NCI-H2107 (cell line): ENCODE data around the gene HEPN1.
"Not testable (repeated sequence)": the region's sequence is repeated elsewhere in the genome, so short reads cannot be mapped to it uniquely, and the experiment has no call there.

Experiments used
- DNase-seq: peaks from one replicate; lab custom pipeline; 2025; lab: John Stamatoyannopoulos, UW

Gene HEPN1

DNA sequence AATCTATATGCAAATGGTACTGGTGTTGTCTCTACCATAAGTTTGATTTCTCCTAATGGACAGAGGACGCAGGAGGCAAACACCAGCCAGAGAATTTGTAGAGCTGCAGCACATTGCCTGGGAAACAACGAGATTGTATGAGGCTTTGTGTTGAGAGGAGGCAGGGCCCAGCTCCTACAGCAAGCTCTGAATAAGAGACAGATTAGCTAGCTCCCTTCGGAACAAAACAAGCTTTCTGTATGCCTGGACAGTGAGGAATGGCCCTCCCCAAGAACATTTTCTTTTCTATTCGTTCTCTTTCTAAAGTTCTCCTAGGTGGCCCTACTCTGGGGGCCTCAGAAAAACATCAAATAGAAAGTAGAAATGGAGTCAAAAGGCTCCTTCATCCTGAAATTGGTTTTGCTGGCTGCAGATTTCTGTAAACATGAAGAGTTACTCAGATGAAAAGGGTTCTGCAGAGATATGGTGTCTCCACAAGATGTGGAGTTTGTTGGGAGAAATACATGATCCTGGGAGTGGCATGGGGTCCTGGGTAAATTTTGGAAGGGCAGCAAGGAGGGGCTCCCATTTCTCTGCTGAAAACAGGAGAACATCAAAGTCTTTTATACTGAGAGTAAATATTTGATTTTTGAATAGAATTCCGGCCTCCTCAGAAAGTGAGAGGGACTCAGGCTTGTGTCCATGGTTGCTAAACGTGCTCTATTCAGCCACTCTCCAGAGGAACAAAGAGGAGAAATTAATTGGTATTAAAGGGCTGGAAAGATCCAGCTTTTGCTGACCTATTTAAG, 23.6 kb downstream of the HEPN1 start:
- no peak for DNase-seq

DNA sequence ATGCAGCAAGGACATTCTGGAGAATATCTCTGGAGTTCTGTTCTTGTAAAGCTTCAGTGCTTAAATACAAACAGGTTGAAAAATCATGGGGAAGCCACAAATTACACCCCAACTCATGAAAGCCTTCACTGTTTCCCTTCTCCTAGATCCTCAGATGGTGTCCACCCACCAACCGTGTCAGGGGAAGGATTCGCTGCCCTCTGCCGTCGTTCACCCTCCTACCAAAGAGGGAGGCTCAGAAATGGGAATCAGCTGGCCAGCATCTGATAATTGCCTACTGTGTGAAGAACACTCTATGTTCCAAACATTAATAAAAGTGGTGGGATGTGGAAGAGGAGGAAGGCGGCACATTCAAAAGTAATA, 24.2 kb downstream of the HEPN1 start:
- DNase-seq: no peak

DNA sequence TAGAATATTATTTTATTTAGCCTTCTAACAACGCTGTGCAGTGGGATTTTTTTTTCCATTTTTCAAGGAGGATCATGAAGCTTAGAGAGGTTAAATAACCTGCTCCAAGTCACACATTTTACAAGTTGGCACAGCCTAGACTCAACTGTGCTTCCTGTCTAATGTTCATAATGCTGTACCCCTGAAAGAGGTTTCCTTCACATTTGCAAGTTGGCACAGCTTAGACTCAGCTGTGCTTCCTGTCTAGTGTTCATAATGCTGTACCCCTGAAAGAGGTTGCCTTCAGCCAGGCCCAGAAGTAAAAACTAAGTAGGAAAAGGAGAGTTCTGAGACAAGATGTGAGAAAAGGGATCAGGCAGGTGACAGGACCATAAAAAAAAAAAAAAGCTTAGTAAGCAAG, 24.7 kb downstream of the HEPN1 start:
- no peak for DNase-seq

DNA sequence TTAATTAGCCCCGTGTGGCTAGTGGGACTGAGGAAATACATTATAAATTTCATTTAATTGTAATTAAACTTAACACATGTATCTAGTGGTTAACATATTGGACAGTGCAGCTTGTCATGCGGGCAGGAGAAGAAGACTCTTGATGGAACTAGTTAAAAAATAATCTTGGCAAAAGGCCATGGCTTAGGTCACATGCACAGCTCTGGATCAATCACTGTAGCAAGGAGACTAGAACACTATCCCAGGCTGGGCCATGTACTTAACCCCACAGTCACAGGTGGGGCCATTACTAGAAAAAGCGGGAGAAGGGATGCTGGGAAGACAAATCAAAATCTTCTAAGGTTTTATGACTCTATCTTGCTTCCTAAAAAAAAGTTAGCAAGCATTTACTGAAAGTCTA, 25.5 kb downstream of the HEPN1 start:
- DNase-seq: no peak

DNA sequence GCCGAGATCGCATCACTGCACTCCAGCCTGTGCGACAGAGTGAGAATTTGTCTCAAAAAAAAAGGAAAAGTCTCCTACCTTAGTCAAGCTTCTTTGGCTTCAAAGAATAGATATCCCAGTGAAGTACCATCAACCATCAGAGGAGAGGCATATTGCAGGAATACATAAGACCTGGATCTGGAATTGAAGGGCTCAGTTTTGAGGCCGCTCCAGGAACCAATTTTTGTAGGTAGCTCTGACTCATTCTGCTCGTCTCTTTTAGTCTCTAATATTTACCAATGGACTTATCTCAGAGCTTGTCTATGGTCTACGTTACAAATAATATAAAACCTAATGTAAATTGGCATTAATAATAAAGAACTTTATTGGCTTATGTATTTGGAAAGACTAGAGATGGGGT, 26.8 kb downstream of the HEPN1 start:
- DNase-seq: no peak

DNA sequence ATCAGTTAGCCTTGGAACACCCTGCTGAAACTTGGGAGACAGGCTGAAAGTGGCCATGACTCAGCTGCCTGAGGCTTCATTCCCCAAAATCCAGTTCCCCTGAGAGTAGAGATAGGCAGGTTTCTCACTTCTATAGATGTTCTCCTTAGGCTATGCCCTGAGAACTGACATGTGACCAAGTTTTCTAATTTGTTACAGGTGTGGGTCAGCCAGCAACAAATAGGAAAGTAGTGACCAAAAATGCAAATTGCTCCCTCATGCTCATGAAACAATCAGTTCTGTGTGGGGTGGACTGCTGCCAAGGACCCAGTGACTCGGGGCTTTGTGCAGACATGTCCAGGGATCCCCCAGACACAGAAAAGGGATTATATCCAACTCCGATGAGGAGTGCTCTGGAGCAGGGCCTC, 27.7 kb downstream of the HEPN1 start:
- DNase-seq: no peak

DNA sequence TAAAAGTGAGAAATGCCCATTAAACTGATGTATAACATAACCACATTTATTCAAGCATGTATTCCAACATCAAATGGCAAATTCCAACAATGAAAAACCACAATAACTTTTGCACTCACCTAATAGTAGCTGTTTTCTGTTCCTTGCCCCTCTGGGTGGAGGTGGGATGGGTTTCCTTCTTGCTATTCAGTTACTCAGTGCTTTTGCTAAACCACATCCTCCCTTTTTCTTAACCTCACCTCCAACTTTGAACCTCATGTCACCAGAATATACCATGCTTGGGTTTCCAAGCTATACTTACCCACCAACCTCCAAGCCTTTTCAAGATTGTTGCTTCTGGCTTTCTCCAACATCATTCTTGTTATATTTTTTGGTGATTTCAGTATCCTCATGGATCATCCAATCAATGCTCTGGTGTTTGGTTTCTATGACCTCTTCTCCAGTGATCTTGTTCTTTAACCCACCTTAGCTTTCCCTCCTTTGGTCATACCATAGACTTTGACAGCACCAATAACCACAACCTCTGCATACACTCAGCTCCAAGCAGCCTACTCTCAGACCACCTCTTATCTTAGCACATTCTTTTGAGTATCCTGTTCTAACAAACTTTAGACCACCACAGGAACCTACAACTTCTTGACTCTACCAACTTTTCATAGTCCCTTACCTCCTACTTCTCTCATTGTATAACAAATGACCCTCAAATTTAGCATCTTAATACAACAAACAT, 31.7 kb downstream of the HEPN1 start:
- no peak for DNase-seq

DNA sequence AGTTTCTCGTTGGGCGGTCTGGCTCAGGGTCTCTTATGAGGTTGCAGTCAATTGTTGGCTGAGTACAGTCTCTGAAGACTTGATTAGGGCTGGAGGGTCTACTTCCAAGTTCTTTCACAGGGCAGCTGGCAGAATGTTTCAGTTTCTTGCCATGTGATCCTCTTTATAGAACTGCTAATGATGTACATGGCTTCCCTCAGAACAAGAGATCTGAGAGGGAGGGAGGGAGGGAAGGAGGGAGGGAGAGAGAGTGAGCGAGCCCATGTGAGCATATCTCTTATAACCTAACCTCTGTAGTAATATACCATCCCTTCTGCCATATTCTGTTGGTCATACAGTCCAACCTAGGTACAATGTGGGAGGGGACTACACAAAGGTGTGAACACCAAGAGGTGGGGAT, 32.3 kb downstream of the HEPN1 start:
- no peak for DNase-seq

DNA sequence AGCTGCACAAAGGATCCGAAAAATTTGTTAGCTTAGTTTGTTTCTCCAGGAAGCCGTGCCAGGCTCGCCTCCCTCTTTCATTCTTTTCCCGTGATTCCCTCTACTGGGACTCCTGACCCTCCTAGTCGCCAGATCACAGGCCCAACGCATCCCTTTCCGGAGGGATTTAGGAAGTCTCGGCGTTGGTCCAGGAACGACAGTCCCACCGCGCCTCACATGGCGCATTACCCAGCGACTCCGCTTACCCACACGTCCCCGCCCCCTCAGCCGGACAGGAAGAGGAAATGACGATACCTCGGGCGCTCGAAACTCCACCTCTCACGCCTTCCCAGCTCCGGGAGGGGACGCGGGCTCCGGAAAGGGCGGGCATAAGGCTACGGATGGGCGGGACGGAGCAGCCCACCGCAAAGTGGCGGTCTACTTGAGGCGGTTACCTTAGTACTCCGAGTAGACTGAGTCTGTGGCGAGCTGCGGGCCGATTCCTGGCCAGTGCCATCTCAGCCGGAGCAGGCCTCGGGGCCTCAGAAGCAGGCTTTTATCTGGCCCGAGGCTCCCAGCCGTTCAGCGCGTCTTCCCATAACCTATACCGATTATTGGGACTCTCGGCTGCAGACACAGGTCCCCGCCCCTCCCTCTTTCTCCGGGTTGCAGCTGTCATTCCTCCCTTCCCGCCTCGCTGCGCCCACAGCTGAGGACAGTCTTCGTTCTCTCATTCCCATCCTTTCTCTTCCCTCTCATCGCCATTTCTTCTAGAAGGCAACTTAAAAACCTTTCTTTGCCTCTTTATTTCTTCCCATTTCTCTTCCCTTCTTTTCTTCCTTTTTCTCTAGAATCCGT, 34.9 kb downstream of the HEPN1 start, which contains the start of gene CCDC15:
Gene CCDC15 (plus strand): TSS at position 450 of the 837 bp plus-strand sequence. CDS start 531 bp downstream, outside the sequence.
- DNase-seq: peak; percentile 67

DNA sequence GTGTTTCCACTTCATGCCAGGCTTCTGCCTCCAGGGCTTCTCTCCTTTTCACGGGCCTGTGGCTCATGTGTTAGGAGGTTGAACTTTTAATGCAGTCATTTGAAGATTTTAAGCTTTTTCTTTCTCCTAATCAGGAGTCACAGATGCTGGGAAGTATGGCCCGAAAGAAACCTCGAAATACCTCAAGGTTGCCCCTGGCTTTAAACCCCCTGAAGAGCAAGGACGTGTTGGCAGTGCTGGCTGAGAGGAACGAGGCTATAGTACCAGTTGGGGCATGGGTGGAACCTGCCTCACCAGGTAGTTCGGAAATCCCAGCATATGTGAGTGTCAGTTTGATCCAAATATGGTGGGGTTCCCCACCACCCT, 35.5 kb downstream of the HEPN1 start:
- DNase-seq: no peak

DNA sequence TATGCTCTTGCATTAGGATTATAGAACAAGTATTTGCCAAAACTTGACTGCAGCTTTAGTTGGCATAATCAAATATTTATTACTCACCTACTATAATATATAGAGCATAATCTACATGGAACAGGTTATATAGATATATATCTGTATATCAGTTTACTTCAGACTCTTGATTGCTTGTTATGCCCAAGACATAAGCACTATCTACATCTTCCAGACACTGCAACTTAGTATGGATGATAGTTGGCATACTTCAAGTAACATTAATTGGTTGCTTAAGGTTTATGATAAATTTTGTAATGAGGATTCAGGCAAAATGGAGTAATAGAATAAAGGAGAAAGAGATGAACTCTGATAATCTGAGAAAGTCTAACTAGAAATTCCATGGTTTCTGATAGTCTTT, 36.0 kb downstream of the HEPN1 start:
- no peak for DNase-seq

DNA sequence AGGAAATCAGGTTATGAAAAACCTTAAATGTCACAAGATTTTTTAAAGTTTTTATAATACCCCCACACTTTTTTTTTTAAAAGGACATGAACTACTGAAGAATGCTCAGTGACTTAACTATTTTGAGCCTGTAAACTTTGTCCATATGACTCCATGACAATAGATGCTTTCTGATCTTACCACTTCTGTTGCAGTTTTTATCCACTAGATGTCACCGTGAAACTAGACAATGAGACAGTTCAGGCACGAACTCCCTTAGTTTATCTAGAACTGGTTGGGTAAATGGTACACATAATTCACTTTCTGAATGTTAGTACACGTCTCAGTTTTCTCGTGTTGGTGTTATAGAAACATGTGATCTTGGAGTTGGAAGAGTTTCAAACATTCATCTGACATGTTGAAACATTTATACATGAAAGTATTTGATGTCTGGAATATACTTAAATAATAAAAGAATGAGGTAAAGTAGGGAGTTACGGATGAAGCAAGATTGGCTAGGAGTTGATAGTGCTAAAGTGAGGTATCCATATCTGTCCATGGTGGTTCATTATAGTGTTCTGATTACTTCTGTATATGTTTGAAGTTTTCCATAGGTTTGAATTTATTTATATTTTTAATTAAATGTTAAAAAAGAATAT, 43.0 kb downstream of the HEPN1 start:
- peak; percentile 12 for DNase-seq

DNA sequence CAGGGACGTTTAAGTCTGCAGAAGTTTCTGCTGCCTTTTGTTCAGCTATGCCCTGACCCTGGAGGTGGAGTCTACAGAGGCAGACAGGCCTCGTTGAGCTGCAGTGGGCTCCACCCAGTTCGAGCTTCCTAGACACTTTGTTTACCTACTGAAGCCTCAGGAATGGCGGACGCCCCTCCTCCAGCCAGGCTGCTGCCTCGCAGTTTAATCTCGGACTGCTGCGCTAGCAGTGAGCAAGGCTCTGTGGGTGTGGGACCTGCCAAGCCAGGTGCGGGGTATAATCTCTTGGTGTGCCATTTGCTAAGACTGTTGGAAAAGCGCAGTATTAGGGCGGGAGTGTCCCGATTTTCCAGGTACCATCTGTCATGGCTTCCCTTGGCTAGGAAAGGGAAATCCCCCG, 49.1 kb downstream of the HEPN1 start:
- DNase-seq: not testable (repeated sequence)
